Breast epithelium (tissue), 3 donors: ENCODE data around the gene PPP1R7.

Experiments used
- CTCF ChIP-seq, 3 donors: fragments of 450-650 bp; IDR thresholded peaks; one replicate each; pipeline ENCODE4 v1.5.1; 2016 to 2017; ENCODE audit warnings: antibody characterized with exemption in 3 of 3, mild to moderate bottlenecking in 3 of 3, moderate library complexity in 3 of 3
- POLR2A ChIP-seq: fragments of 450-650 bp; IDR thresholded peaks from one replicate; pipeline ENCODE4 v1.6.1; 2016; ENCODE audit warnings: antibody characterized with exemption, mild to moderate bottlenecking, moderate library complexity
- POLR2AphosphoS5 ChIP-seq, 3 donors: sonication (generic); formaldehyde crosslinking; IDR thresholded peaks; one replicate each; pipeline ENCODE4 v1.6.1; 2017; ENCODE audit warnings: antibody characterized with exemption in 3 of 3

- TF ChIP-seq CTCF (IDR thresholded peaks at IDR 0.05), result no peak
- TF ChIP-seq POLR2A, result no peak
- no peak for TF ChIP-seq POLR2AphosphoS5 (IDR thresholded peaks at IDR 0.05)
These were observed 74.7 kb downstream of the PPP1R7 start for GRCh38 chr2:241224851-241225438.
